CD4-positive, alpha-beta T cell treated with Interleukin-17A for 4 hours (primary cell): ENCODE measurements around the gene CDH22.

Experiments
- DNase-seq: peaks from one replicate; pipeline ENCODE4 v3.0.0-alpha.2; 2020; ENCODE audit warnings: mixed read lengths

CDH22 gene

DNA sequence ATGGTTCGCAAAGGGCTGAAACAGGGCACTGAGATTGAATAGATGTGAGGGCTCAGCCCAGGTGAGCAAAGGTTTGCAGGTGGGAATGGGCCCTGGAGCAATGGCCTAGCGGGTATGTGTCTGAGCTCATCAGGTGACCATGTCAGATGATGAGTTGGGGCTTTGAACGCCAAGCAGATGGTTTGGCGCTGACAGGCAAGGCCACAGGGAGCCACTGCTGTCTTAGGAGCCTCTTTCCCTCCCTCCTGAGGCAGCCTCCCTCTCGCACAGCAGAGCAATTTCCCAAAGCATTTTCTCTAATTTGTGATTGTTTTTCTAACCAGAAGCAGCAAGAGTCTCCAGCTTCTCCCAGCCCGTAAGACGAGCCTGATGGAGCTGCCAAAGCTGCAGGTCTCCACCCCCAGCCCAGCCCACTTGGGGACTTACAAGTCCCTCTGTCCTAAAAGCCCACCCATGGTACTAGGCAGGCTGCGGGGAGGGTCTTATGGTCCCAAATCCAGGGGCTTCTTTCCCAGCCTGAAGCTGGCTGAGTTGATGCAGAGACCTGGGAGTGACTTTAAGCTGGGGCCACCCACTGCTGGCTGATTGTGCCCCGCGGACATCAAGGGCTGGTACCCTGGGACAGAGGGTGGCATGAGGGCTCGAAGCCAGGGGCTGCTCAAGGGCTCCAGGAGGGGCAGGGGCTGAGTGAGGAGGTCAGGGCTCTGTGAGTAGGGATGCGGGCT is 11.6 kb downstream of the CDH22 start:
- DNase-seq: no peak

DNA sequence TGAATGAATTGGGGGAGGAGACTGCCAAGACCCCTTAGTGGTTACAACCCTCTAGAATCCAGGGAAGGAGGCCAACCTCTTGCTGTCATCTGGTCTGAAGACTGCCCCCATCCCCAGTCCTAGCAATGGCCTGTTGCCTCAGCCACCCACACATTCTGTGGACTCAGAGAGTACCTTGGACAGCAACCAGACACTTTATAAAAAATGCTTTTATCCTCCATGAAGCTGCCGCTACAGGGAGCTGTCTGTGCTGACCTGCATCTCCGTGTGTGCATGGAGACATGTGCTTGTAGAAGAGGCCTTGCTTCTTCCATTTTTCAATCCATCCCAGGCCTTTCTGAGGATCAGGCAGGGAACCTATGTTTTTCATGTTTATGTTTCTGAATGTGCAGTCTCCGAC is 15.2 kb downstream of the CDH22 start:
- DNase-seq: no peak

DNA sequence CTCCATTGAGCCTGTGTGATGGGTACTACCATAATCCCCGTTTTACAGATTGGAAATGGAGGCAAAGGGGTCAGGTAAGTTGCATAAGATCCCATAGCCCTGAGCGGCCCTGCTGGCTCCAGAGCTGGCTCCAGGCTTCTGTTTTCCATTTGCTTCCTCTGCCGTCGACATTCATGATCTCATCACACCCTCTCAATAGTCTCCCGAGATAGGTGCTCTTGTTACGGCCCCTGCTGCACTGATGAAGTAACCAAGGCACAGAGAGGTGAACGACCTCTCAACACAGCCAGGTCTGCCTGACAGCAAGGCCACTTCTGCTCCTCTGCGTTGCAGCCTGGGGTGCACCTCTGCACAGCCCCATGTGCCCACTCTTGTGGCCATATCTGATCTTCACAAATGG is 16.9 kb downstream of the CDH22 start:
- no peak for DNase-seq

DNA sequence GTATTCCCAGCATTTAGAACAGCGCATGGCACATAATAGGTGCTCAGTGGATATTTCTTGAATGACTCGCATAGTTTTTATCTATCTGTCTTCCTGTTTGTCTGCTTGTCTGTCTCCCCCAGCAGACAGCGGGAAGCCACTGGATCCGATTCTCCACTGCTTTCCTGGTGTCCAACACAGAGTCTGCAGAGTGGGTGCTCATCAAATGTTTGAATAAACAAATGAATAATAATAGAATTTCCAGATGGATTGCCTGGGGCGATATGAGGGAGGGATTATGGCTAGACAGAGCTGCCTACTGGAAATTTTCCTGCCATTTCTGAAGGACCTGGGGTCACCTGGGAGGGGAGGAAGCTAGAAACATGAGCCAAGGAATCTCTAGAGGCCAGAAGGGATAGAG is 18.9 kb downstream of the CDH22 start:
- DNase-seq: no peak

DNA sequence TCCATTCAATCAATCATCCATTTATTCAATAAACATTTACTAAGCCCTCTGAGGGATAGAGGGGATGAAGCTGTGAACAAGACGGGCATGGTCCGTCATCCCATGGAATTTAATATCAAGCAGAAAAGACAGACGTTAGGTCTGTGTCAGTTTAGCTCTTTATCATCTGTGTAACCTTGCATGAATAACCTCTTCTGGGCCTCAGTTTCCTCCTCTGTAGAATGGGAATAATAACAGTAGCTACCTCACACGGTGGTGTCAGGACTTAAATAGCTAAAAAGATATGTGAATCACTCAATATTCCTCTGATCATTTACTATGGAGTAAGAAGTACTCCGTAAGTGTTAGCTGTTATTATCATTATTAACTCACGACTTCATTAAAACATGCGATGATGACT is 21.3 kb downstream of the CDH22 start:
- no peak for DNase-seq

DNA sequence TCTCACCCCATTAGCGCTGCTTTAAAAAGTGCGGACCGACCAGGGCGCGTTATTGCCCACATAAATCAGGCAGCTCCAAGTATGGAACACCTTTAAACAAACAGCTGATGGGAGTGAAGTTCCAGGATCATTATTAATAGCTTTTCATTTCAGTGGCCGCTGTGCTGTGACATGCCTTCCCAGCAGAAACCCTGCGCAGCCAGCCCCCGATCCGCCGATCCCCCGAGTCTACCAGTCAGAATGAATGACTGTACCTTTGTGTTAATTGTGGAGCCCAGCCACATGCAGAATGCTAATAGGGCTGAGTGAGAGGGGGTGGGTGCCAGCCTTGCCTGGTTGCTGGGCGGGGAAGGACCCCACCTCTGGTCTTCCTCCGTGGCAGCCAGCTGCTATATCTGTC is 21.9 kb downstream of the CDH22 start:
- DNase-seq: no peak

DNA sequence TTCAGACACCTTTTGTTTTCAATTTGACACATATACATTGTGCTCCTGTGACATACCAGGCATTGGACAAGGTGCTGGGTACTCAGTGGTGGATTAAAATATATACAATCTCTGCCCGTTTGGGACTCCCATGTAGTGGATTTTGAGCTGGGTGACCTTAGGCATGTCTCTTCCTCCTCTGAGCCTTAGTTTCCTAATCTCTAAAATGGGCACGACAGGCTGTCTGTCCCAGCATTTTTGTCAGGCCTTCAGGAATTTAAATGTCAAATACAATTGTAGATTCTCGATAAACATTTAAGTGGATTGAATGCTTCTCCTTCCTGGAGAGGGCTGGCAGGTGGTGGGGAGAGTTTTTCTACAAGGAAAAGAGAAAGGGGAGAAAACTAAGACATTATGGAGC is 22.6 kb downstream of the CDH22 start:
- no peak for DNase-seq

DNA sequence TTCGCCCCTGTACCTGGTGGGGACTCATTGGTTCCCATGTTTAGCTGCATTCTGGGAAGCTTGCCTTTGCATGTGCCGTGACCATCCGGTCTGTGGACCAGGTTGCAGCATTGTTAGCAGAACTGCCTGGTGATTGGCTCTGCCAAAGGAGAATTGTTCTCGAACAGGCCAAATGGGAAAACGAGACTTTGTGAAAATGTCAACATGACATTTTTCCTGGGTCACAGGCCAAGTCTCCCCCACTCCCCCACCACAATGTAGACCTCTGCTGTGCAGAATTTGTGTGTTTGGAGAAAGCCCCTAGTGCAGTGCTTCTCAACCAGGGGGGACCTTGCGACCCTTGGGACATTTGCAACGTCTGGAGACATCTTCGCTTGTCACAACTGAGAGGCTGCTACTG is 23.2 kb downstream of the CDH22 start:
- DNase-seq: no peak

DNA sequence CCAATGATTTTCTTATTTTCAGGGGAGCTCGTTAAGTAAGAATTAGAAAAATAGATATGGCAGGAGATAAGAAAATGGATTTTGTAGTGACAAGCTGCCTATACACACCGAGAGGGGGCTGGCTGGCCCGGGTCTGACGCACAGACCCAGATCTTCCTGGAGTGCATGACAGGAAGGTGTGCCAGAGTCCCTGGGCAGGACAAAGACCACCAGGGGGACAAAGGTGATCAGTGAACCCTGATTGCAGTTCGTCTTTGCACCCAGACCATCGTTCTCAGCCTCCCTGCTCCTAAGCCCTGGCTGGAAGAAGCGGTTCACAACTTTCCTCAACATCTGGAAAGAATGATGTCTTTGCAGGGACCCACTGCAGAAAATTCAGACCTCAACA is 24.3 kb downstream of the CDH22 start:
- DNase-seq: no peak

DNA sequence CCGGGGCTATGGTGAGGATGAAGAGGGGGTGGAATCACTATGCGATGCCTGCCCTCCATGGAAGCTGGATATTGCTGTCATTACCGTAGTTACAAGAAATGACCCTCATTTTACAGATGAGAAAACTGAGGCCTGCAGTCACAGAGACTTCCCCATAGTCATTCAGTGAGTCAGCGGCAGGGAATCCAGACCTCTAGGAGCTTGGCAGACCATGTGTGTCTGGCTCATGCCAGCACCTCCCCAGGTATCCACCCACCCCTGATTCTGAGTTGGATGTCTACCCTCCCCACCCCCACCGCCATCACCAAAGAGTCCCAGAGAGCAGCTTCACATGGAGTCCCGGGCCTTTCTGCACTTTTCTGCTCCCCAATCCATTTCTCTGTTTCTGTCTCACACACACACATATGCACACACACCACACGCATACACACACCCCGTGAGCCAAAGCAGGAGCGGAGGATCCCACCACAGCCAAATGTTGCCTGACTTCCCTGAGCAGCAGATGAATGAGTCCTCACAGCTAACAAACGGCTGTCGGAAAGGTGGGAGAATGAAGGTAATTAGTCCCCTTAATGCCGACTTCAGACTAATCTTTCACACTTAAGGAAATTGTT is 24.8 kb downstream of the CDH22 start:
- DNase-seq: no peak

DNA sequence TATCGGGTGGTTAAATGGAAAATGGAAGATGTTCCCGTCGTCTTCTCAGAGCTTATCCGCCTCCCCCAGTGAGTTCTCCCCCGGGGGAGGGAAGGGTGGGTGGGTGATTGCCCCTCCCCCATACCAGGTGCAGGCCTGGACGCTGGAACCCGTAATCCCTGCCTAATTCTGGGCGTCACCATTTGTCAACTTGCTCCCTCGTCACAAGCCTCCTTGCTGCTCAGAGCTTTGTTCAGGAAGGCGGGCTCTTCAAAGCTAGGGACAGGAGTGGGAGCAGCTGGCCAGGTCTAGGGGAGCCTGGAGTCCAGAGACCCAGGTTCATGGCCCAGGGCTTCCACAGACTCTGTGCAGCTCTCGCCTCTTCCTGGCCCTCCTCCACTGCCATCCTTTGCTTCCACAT is 25.6 kb downstream of the CDH22 start:
- no peak for DNase-seq

DNA sequence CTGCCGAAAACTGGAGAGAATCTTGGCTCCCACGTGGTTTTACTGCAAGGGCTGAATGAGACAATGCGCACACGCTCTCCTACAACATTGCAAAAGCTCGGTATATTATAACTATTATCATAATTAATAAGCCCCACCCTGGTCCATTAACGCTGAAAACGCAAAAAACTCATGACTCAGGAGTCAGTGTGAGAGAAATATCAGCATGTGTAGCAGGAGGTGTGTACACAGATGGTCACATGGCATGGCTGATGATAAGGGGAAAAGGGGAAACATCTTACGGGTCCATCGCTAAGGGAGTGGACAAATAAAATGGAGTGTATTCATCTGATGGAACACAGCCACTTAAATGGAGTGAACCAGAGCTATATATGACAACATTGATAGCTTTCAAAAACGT is 29.2 kb downstream of the CDH22 start:
- DNase-seq: no peak

DNA sequence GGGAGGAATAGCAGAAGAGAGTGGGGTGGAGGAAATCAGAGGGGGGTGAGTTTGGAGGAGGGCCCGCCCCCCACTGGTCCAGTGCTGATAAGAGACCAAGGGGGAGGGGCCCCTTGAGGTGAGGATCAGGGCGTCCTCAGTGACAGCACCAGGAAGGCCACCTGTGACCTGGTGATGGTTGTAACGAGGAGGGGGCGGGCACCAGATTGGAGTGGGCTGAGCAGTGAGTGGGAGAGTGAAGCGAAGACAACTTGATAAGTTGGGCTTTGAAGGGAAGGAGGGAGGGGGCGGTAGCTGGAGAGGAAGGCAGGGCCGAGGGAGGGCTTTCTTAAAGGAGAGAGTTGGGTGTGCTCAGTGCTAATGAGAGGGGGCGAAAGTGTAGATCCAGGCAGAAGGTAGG is 30.7 kb downstream of the CDH22 start:
- DNase-seq: no peak

DNA sequence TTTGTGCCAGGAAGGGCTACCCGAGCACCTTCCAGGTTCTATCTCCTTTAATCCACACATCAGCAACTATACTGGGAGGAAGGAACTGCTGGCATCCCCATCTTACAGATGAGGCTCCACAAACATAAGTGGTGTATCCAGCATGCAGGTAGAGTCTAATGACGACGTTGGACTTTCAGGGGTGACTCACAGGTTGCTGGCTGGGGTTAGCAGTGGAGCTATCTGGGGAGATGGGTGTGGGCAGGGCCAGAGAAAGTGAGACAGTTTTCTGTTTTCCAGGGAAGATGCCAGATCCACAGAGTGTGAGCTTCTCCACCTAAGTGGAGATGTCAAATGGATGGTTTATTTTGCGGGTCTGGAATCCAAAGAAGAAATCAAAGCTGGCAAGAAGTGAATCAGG is 31.8 kb downstream of the CDH22 start:
- DNase-seq: no peak

DNA sequence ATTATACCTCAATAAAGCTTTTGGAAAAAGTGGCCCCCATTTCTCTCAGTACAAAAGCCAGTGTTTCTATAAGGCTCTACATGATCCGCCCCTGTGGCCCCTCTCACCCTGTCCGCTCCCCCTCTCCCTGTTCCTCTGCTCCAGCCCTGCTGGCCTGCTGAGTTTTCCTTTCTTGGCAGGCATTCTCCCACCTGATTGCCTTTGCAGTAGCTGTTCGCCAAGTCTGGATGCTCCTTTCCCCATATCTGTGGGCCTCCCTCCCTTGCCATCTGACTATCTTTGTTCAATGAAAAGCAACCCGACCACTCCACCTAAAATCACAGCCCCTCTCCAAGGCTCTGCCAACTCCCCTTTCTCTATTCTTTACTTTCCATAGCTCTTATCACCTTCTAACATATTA is 33.2 kb downstream of the CDH22 start:
- no peak for DNase-seq

DNA sequence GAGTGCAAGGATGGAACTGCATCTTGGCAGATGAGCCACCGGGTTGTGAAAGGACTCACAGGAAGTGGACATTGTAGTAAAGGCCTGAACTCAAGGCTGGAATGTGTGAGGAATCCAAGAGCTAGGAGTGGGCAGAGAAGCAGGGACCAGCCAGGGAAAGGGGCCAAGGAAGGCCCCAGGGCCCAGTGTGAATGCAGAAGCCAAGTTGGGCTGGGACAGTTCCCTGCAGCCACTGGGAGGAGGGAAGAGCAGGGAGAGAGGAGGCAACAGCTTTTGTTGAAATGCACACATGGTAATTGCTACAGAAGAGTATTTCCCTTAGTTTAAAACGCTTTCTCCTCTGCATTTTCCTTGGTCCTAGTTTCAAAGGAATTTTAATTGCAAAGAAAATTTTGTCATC is 34.6 kb downstream of the CDH22 start:
- no peak for DNase-seq

DNA sequence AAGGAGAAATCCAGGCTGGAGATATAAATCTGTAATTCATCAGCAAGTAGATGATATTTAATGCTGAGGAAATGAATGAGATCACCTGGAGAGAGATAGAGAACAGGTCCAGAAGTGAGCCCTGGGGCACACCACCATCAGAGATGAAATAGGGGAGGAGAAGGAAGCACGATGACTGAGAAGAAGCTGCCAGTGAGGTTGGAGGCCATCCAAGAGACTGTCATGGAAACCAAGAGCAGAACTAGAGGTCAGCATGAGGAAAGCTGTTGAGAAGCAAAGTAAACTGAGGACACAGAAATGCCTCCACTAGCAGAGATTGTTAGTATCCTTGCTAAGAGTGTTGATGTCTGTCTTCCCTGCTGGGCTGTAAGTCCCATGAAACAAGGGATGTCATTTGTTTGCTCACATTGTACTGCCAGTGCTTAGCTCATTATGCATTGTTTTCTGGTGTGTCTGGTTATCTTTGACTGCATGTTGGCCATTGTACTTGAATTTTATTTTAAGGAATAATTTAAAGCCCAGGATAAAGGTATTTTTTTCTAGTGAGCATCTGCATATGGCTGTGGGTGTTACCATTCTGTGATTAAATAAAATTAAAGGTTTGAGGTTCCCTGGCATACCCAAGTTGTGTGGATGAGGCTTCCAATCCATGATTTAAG is 35.8 kb downstream of the CDH22 start:
- DNase-seq: no peak

DNA sequence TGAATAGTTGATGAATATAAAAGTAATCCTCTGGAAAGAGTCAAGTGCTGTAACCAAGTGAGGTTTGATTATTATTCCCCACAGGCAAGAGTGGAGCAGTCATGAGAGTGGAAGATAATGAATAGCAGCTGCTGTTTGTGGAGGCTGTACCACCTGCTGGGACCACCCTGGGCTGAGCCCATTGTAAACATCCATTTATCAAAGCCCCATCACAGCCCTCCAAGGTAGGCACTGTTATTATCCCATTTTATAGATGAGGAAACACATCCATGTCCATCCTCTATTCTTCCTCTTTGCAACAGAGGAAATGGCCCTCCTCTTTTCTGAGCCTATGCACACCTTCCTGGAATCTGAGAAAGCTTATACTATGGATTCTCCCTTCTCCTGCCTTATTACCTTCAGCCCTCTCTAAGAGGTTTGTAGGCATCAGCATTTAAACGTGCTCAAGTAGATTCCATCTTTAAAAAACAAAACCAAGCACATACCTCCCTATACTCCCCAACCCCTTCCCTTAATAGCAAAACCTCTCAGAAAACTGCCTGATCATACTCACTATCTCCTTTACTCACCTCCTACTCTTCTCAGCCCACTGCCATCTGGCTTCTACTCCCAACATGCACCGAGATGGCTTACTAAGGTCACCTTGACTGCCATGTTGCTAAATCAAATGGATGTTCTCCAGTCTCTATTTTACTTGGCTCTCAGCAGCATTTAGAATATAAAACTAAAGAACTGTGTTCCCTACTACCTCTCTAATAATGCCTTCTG is 37.1 kb downstream of the CDH22 start:
- no peak for DNase-seq

DNA sequence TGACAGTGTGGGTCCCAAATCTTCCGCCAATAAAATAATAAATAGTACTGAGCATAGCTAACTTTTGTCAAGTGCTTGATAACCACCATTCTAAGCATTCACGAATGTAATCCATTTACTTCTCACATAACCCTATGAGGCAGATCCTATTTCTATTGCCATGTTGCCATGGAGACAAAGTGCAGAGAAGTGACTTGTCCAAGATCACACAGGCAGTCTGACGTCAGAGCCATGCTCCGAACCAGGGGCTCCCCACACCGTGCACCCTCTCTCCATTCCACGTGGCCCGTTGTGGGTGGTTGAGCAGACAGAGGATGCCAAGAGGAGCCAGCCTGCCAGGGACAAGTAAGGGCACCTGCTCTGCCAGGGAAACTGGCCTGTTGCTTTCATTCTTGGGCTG is 38.9 kb downstream of the CDH22 start:
- DNase-seq: no peak

DNA sequence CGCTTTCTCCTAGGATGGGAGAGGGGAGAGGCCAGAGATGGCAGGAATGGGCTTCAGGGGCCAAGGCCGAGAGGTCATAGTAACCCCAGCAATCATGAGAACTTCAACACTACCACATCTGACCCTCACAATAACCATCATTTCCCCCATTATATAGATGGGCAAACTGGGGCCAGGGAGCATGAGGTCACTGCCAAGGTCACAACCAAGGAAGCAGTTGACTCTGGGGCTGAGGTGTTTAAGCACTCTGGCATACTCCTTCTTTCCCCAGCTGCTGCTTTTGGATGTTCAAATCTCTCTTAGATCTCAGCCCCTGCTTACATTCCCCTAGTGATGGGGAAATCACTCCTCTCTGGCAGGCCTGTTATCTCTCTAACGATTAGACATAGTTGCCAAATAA is 39.6 kb downstream of the CDH22 start:
- DNase-seq: no peak

DNA sequence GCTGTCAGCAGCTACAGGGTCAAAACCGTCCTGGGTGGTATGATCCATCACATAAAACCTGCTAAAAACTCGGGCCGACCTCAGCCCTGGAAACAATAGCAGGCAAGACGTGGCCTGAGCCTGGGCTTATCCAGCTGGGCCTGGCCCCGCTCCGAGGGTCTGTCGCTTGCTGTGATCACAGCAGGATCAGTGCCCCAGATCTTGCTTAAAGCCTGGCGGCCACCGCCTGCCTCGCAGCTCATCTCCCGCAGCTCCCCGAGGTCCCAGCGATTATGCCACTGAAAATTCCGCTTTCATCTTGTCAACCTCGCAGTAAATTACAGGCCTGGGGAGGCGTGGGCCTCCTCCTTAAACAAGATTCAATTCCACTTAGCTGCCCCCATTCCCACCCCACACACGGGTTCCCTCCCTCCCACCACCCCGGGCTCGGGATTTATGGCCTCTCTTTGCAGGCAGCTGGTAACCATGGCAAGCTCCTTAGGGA is 40.1 kb downstream of the CDH22 start:
- no peak for DNase-seq

DNA sequence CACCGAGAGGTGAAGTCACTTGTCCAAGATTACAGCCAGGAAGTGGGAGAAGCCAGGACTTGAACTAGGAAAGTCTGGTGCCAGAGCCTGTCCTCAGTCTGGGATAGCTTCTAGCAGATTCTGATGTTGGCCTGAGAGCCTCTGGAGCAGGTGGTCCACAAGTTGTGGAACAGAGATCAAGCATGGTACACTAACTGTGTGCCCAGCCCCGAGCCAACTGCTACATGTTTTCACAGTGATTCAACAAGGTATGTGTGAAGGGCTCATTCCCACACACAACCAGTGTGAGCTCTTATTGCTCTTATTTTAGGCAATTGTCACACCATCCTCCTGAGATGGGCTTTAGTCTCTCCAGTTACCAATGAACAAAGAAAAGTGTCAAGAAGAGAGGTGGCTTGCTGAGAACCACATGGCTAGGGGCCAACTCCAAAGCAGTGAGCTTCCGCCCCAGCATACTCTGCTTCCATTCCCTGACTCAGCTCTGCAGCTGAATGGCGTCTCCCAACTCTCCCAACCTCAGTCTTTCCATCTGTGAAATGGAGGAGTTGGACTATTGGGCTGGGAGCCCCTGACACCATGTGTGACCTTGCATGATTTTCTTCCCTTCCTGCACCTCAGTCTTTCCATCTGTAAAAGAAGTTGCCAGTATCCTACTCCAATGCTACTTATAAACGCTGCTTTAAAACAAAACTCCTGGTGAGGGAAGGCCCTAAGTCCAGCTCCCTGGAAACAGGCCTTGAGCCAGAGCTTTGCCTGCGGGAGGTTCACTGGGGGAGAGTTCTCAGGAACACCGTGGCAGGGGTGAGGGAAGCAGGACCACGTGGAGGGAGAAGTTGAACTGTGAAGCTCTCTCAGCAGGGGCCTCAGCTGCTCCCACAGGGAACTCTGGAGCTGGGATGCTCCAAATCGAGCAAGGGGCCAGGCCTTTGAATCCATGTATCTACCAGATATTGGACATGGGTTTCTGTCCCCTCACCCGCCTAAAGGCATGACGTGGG is 40.9 kb downstream of the CDH22 start:
- DNase-seq: no peak
